HG02973 (cell line): ENCODE results near the gene CD200.
"Not testable (repeated sequence)": the region's sequence is repeated elsewhere in the genome, so short reads cannot be mapped to it uniquely, and the experiment has no call there.

ENCODE experiments used
- ATAC-seq: cut with Tn5 transposase; IDR thresholded peaks from one replicate; pipeline ENCODE4 v1.9.1; 2021; ENCODE audit warnings: moderate library complexity; ENCODE audit not compliant: unreplicated experiment

The CD200 gene

GRCh38 chr3:112384769-112385168, 51.8 kb downstream of the CD200 start:
- ATAC-seq: no peak

GRCh38 chr3:112388972-112389371, 56.0 kb downstream of the CD200 start:
- no peak for ATAC-seq

GRCh38 chr3:112389961-112390360, 57.0 kb downstream of the CD200 start:
- ATAC-seq: no peak

GRCh38 chr3:112390783-112391641, 58.1 kb downstream of the CD200 start:
- no peak for ATAC-seq

GRCh38 chr3:112391648-112392047, 58.7 kb downstream of the CD200 start:
- no peak for ATAC-seq

- no peak for ATAC-seq
These were observed 59.7 kb downstream of the CD200 start for GRCh38 chr3:112392393-112393359.

GRCh38 chr3:112393360-112393728, 60.4 kb downstream of the CD200 start:
- no peak for ATAC-seq

- ATAC-seq: no peak
These were observed 61.2 kb downstream of the CD200 start for GRCh38 chr3:112394003-112394640.

GRCh38 chr3:112395181-112395895, 62.4 kb downstream of the CD200 start:
- ATAC-seq: no peak

GRCh38 chr3:112395896-112396290, 62.9 kb downstream of the CD200 start:
- ATAC-seq: no peak

GRCh38 chr3:112397556-112397955, 64.6 kb downstream of the CD200 start:
- ATAC-seq: no peak

- ATAC-seq: no peak
These were observed 66.1 kb downstream of the CD200 start for GRCh38 chr3:112399064-112399463.

- not testable (repeated sequence) for ATAC-seq
These were observed 66.6 kb downstream of the CD200 start for GRCh38 chr3:112399554-112399953.

GRCh38 chr3:112400317-112400716, 67.4 kb downstream of the CD200 start:
- ATAC-seq: not testable (repeated sequence)

GRCh38 chr3:112401617-112402016, 68.7 kb downstream of the CD200 start:
- ATAC-seq: no peak

- ATAC-seq: no peak
These were observed 70.1 kb downstream of the CD200 start for GRCh38 chr3:112403103-112403502.

GRCh38 chr3:112404924-112405549, 72.1 kb downstream of the CD200 start:
- not testable (repeated sequence) for ATAC-seq

- ATAC-seq: peak; percentile 45
These were observed 72.9 kb downstream of the CD200 start for GRCh38 chr3:112405845-112406244.

GRCh38 chr3:112407214-112407887, 74.4 kb downstream of the CD200 start:
- no peak for ATAC-seq
